Anterior cingulate cortex (tissue), 58 donors: ENCODE data around the gene SLC26A11.
"Not testable (repeated sequence)": the region's sequence is repeated elsewhere in the genome, so short reads cannot be mapped to it uniquely, and the experiment has no call there.

Experiments
- DNase-seq, 58 donors: peaks; one replicate each; lab custom pipeline; 2025; lab: John Stamatoyannopoulos, UW

SLC26A11 gene

GRCh38 chr17:80258296-80258695 lies 38.1 kb downstream of the SLC26A11 start:
- DNase-seq = not testable (repeated sequence)

GRCh38 chr17:80259457-80260068 lies 39.3 kb downstream of the SLC26A11 start:
- DNase-seq = no peak

- peak in 42 of 58 donors; percentile 10 to 66 (median 42) for DNase-seq
Observed at GRCh38 chr17:80260069-80260535, 39.9 kb downstream of the SLC26A11 start.

GRCh38 chr17:80260791-80261158 lies 40.5 kb downstream of the SLC26A11 start, which contains the start of gene RNF213:
Gene RNF213, plus strand, starts transcription at chr17:80260852. Its CDS starts 2,830 bp downstream, at chr17:80263682.
- peak in 15 of 58 donors; percentile 9 to 50 (median 36) for DNase-seq

- DNase-seq = peak in 29 of 58 donors; percentile 14 to 50 (median 35)
Observed at GRCh38 chr17:80261159-80261894, 41.1 kb downstream of the SLC26A11 start.

- DNase-seq = no peak
Observed at GRCh38 chr17:80261895-80262279, 41.7 kb downstream of the SLC26A11 start.

GRCh38 chr17:80262291-80262690 lies 42.1 kb downstream of the SLC26A11 start:
- DNase-seq = no peak

GRCh38 chr17:80262775-80263244 lies 42.6 kb downstream of the SLC26A11 start:
- DNase-seq = no peak

- DNase-seq = peak in 21 of 58 donors; percentile 11 to 45 (median 20)
Observed at GRCh38 chr17:80263253-80264204, 43.3 kb downstream of the SLC26A11 start.

GRCh38 chr17:80264205-80265075 lies 44.2 kb downstream of the SLC26A11 start:
- DNase-seq = no peak

GRCh38 chr17:80265205-80266068 lies 45.2 kb downstream of the SLC26A11 start:
- no peak for DNase-seq

- DNase-seq = no peak
Observed at GRCh38 chr17:80267391-80267790, 47.2 kb downstream of the SLC26A11 start.

- DNase-seq = no peak
Observed at GRCh38 chr17:80268427-80268826, 48.2 kb downstream of the SLC26A11 start.

- no peak for DNase-seq
Observed at GRCh38 chr17:80269405-80269807, 49.2 kb downstream of the SLC26A11 start.

GRCh38 chr17:80270104-80270503 lies 49.9 kb downstream of the SLC26A11 start:
- peak in 18 of 58 donors; percentile 11 to 63 (median 30) for DNase-seq

- no peak for DNase-seq
Observed at GRCh38 chr17:80270836-80271235, 50.6 kb downstream of the SLC26A11 start.

GRCh38 chr17:80272366-80272765 lies 52.1 kb downstream of the SLC26A11 start:
- no peak for DNase-seq

- DNase-seq = no peak
Observed at GRCh38 chr17:80274331-80274730, 54.1 kb downstream of the SLC26A11 start.
